BJ (cell line): Measurements from ENCODE around the gene NUDT17. TPM values are rescaled to one million over a fixed set of nuclear protein-coding genes. Genes with fewer than 3 reads are reported as not detected.

Experiments used
- CTCF ChIA-PET: fragments of 350-600 bp; formaldehyde crosslinking; extraction: SDS; loops from one replicate; lab custom pipeline; 2021; ENCODE audit warnings: antibody characterized with exemption, inconsistent platforms; lab: Yijun Ruan, JAX
- POLR2A ChIA-PET: fragments of 300-600 bp; sonication (Branson Sonifier 250); formaldehyde crosslinking; extraction: SDS; loops from one replicate; lab custom pipeline; 2021; ENCODE audit warnings: antibody characterized with exemption; lab: Charles Lee
- DNase-seq: peaks from one replicate; pipeline ENCODE4 v3.0.0-alpha.2; 2011; ENCODE audit warnings: low read depth
- H3K27me3 ChIP-seq: 2 replicates; pipeline ENCODE4 v1.6.0; 2011; ENCODE audit warnings: low read length; ENCODE audit not compliant: control insufficient read depth, insufficient read depth
- H3K36me3 ChIP-seq: 2 replicates; pipeline ENCODE4 v1.5.1; 2011; ENCODE audit warnings: low read length; ENCODE audit not compliant: control insufficient read depth, insufficient read depth
- H3K4me3 ChIP-seq: 2 replicates; pipeline ENCODE4 v1.5.1; 2011; ENCODE audit warnings: low read depth, mild to moderate bottlenecking, control low read depth, low read length
- CTCF ChIP-seq: IDR thresholded peaks from 2 replicates; pipeline ENCODE4 v1.5.1; 2011; ENCODE audit warnings: low read depth, mild to moderate bottlenecking, control low read depth, inconsistent platforms, low read length, moderate library complexity; ENCODE audit not compliant: insufficient read depth
- polyA plus RNA-seq: library from polyadenylated mRNA; depleted of rRNA; stranded (reverse); fragments of >200 nt; gene quantifications from 2 replicates; pipeline ENCODE4 v1.2.3, GENCODE V29; 2011

The NUDT17 gene
- polyA plus RNA-seq, 1 experiment, result 4.5 TPM

- peaks cover 26% of the 10 kb centered on the region for H3K36me3 ChIP-seq
- peak; percentile 36 for DNase-seq
- TF ChIP-seq CTCF, result peak; percentile 44
- ChIA-PET CTCF (interaction anchor here (0.5 to 11.1 kb wide), 9 partner anchors 10 to 165 kb away, joined by 3 to 179 read pairs (median 7); partner anchors contain the start of genes ITGA10, PIAS3, POLR3C and RNF115), POLR2A (interaction anchor here (0.6 to 1.0 kb wide), 2 partner anchors 9 to 24 kb away, joined by 3 read pairs; partner anchors contain the start of gene PIAS3)
- H3K27me3 ChIP-seq, result no peaks in the 10 kb centered on the region
- H3K4me3 ChIP-seq, result no peak overlapping the region
Observed at GRCh38 chr1:145849356-145850160, 4.1 kb downstream of the NUDT17 start.

GRCh38 chr1:145855426-145855948, 10.1 kb downstream of the NUDT17 start:
- H3K4me3 ChIP-seq, result no peak overlapping the region
- POLR2A ChIA-PET, result no interaction called here
- H3K27me3 ChIP-seq, result no peaks in the 10 kb centered on the region
- peaks cover 25% of the 10 kb centered on the region for H3K36me3 ChIP-seq
- CTCF ChIA-PET, result interaction anchor here (10.2 kb wide), 1 partner anchor 9 kb away, joined by 179 read pairs; the partner anchor contains the start of gene NUDT17
- TF ChIP-seq CTCF, result peak; percentile 16; the same call in 1 of the 2 replicates
- no peak for DNase-seq

GRCh38 chr1:145857170-145857569, 11.7 kb downstream of the NUDT17 start:
- H3K27me3 ChIP-seq, result no peaks in the 10 kb centered on the region
- DNase-seq, result no peak
- ChIA-PET POLR2A (no interaction called here), CTCF (interaction anchor here (0.7 to 10.2 kb wide), 4 partner anchors 11 to 101 kb away, joined by 3 to 179 read pairs (median 14); partner anchors contain the start of genes LIX1L and NUDT17)
- no peak for TF ChIP-seq CTCF
- H3K4me3 ChIP-seq, result no peak overlapping the region
- peaks cover 20% of the 10 kb centered on the region for H3K36me3 ChIP-seq

GRCh38 chr1:145858238-145858900, 12.9 kb downstream of the NUDT17 start:
- H3K36me3 ChIP-seq, result peaks cover 17% of the 10 kb centered on the region
- 0 out of 2 replicates have a peak, but pooled peaks have one; percentile 1 for TF ChIP-seq CTCF
- peak overlapping the region; percentile 90 for H3K4me3 ChIP-seq
- no peaks in the 10 kb centered on the region for H3K27me3 ChIP-seq
- DNase-seq, result no peak
- POLR2A ChIA-PET, result interaction anchor here (0.6 to 1.8 kb wide), 6 partner anchors 9 to 159 kb away, joined by 3 to 11 read pairs (median 4); partner anchors contain the start of gene PEX11B
- CTCF ChIA-PET, result interaction anchor here (0.6 to 10.2 kb wide), 11 partner anchors 10 to 1918 kb away, joined by 3 to 179 read pairs (median 4); partner anchors contain the start of genes ANKRD34A, ITGA10, NUDT17 and POLR3GL
